Measurements from ENCODE around the gene GUK1.
A peak's percentile ranks its signal among the peaks of the same experiment; 100 is the strongest.

Gene GUK1

GRCh38 chr1:228108055-228108690 lies 31.9 kb upstream of the GUK1 start:
- Histone ChIP-seq H3K27me3 (ENCODE audit: insufficient read depth, poor library complexity, severe bottlenecking) (no peaks in the 10 kb centered on the region), H3K4me3 (replicated peaks; ENCODE audit: insufficient read depth, low read length) (peak overlapping the region; percentile 89), H3K27ac (replicated peaks) (peak overlapping the region; percentile 80)
- no peak for DNase-seq (ENCODE audit: low read depth in 1 of 2, low spot score in 1 of 2)
- no peak for TF ChIP-seq GABPA (IDR thresholded peaks at IDR 0.05; ENCODE audit: low read depth)
- TF ChIP-seq REST (IDR thresholded peaks at IDR 0.05; ENCODE audit: insufficient replicate concordance, low read depth): no peak
- TF ChIP-seq CTCF (IDR thresholded peaks at IDR 0.05; ENCODE audit: insufficient read depth, low read length): no peak
- TF ChIP-seq POLR2AphosphoS5 (IDR thresholded peaks at IDR 0.05; ENCODE audit: low read depth): no peak; the same call in 1 of the 2 replicates
- TF ChIP-seq SPI1 (IDR thresholded peaks at IDR 0.05; ENCODE audit: borderline replicate concordance, low read depth): no peak

GRCh38 chr1:228108742-228109072 lies 31.4 kb upstream of the GUK1 start:
- TF ChIP-seq REST (IDR thresholded peaks at IDR 0.05; ENCODE audit: insufficient replicate concordance, low read depth) (no peak), POLR2AphosphoS5 (IDR thresholded peaks at IDR 0.05; ENCODE audit: low read depth) (no peak), SPI1 (IDR thresholded peaks at IDR 0.05; ENCODE audit: borderline replicate concordance, low read depth) (no peak), GABPA (IDR thresholded peaks at IDR 0.05; ENCODE audit: low read depth) (no peak), CTCF (IDR thresholded peaks at IDR 0.05; ENCODE audit: insufficient read depth, low read length) (no peak)
- Histone ChIP-seq H3K4me3 (replicated peaks; ENCODE audit: insufficient read depth, low read length) (peak overlapping the region; percentile 89), H3K27ac (replicated peaks) (peak overlapping the region; percentile 80), H3K27me3 (ENCODE audit: insufficient read depth, poor library complexity, severe bottlenecking) (no peaks in the 10 kb centered on the region)
- DNase-seq (ENCODE audit: low read depth in 1 of 2, low spot score in 1 of 2): no peak

DNA sequence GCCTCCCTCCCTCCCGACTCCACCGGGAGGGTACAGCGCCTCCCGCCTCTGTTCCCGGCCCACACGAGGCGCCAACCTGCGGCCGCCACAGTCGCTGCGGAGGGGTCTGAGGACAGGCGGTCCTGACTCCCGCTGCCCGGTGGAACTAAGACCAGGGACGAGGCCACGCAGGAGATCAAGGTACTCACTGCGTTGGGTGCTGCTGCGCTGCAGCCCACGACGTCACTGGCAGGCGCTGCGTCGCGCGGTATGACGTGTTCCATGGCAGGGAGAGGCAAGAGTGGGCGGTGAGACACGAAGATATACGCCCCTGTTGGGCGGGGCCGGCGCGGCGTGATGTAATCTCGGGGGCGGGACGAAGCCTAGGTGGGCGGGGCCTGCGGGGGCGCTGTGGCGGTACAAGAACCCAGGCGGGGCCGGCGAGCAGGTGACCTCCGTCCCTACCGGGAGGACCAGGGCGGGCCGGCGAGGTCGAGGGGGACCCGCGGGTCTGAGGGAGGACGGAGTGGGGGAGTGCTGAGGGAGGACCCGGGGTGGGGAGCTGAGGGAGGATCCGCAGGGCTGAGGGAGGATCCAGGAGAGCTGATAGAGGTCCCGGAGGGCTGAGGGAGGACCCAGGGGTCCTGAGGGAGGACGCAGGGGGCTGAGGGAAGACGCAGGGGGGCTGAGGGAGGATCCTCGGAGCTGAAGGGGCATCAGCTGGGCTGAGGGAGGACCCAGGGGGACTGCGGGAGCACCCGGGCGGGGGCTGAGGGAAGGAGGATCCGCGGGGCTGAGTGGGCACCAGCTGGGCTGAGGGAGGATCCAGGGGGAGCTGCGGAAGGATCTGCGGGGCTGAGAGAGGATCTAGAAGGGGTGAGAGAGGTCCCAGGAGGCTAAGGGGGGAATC lies 30.8 kb upstream of the GUK1 start, which contains the start of gene MRPL55:
Gene MRPL55, minus strand, starts transcription at position 227 of the 889 bp plus-strand sequence. CDS start 1,039 bp downstream, outside the sequence.
- DNase-seq (ENCODE audit: low read depth in 1 of 2, low spot score in 1 of 2): peak; percentile 96 to 97
- no peaks in the 10 kb centered on the region for H3K27me3 ChIP-seq (ENCODE audit: insufficient read depth, poor library complexity, severe bottlenecking)
- peak within 1 kb of the TSS; percentile 89 for H3K4me3 ChIP-seq (replicated peaks; ENCODE audit: insufficient read depth, low read length)
- peak within 1 kb of the TSS; percentile 80 for H3K27ac ChIP-seq (replicated peaks)
- TF ChIP-seq REST (IDR thresholded peaks at IDR 0.05; ENCODE audit: insufficient replicate concordance, low read depth) (no peak), POLR2AphosphoS5 (IDR thresholded peaks at IDR 0.05; ENCODE audit: low read depth) (peak; percentile 95), SPI1 (IDR thresholded peaks at IDR 0.05; ENCODE audit: borderline replicate concordance, low read depth) (no peak)

Data from HL-60 (cell line).